Stimulated activated CD4-positive, alpha-beta T cell treated with anti-CD3 and anti-CD28 coated beads, Interleukin-15, amount 100 ng/mL, for 24 hours (primary cell): ENCODE data around the gene OLFML2A.
"Not testable (repeated sequence)": the region's sequence is repeated elsewhere in the genome, so short reads cannot be mapped to it uniquely, and the experiment has no call there.

Source experiments
- DNase-seq: peaks from one replicate; pipeline ENCODE4 v3.0.0-alpha.2; 2020

The OLFML2A gene

DNA sequence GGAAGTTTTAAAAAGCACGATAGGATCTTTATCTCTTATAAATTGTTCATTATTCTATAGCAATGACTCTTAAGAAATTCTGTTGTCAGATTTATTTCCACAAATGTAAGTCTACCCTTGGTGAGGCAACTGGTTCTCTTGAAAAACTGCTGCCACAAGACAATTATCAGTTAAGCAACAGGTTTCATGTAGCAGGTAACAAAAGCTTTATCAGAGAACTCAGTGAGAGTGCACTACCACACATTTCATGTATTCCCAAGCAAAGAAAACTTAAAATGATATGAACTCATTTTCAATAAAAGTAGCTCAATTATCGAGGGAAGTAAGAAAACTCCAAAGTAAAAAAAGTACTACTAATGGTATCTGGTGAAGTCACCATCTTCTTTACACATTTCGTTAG, 15.2 kb upstream of the OLFML2A start:
- DNase-seq = no peak

GRCh38 chr9:124762633-124763032, 14.3 kb upstream of the OLFML2A start:
- DNase-seq = no peak

DNA sequence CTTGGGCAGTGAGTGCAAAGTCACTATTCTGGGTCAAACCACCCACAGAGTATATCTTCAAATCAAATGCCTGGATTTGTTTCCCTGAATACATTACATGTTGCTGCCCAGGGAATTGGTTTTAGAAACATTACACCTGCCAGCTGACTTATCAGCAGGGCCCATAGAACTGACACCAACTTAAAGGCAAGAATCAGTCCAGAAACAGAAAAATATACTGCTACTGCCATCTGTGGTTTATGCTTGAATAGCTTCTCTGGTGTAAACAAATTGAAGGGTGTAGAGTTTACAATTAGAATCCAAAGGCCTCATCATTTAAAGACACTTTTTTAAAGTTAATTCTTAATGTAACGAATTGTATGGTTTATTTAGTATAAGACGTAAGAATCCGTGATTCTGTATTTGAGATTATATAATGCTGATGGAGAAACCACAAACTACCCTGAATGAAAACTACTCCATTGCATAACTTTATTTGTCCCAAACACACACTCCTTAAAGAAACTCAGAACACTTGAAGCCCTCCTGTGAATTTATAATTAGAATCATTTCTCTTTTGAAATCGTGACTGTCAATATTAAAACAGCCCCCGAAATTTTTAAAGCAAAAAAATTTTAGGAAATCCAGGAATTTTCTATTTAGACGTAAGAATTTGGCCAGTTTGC, 12.0 kb upstream of the OLFML2A start:
- no peak for DNase-seq

GRCh38 chr9:124765439-124765835, 11.5 kb upstream of the OLFML2A start:
- no peak for DNase-seq

- no peak for DNase-seq
Measured at GRCh38 chr9:124766326-124766725, 10.6 kb upstream of the OLFML2A start.

DNA sequence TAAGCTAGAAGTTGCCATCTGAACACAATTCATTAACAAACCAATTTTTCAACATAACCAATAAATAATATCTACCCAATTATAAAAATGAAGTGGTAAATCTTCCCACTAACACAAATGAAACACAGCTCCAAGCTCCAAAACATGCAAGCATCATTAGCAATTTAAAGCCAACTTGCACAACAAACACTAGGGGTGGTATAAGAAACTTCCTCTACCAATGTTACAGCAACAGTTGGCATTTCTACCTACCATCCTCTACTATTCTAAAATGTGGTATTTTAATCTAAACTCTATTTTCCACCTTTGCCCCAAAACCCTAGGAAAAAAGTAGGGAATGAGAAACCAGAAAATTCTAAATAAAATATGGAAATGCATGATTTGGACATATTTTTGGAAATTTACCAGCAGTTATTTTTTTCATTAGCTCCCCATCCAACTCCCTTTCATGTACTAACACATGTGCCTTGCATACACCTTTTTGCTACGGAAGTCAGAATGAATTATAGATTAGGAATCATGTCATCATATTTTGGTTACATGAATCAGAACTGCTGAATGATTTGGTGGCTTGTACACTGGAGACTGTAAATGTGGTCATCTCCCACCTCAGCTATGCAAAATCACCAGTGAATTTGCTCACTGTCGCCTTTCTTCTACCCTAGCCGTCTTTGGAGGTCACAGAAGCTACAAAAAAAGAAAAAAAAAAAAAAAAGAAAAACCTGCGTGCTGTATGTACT, 9.9 kb upstream of the OLFML2A start:
- no peak for DNase-seq

GRCh38 chr9:124767821-124768220, 9.1 kb upstream of the OLFML2A start:
- no peak for DNase-seq

DNA sequence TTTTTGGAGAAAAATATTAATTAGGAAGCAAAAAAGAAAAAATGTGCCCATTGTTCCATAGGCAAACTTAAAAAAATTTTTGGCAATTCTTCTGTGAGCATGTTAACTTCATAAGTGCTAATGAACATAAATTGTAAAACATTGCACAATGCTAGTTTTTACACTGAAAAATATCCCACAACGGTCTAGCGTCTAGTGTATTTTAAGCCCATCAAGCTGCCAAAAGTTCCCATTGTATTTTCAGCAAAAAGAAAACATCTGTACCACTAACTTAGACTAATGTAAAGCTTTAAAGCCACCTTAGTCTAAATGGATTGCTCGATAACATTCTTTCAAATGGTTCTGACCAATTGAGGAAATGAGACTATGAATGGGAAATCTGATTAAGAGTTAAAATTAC, 8.6 kb upstream of the OLFML2A start:
- no peak for DNase-seq

DNA sequence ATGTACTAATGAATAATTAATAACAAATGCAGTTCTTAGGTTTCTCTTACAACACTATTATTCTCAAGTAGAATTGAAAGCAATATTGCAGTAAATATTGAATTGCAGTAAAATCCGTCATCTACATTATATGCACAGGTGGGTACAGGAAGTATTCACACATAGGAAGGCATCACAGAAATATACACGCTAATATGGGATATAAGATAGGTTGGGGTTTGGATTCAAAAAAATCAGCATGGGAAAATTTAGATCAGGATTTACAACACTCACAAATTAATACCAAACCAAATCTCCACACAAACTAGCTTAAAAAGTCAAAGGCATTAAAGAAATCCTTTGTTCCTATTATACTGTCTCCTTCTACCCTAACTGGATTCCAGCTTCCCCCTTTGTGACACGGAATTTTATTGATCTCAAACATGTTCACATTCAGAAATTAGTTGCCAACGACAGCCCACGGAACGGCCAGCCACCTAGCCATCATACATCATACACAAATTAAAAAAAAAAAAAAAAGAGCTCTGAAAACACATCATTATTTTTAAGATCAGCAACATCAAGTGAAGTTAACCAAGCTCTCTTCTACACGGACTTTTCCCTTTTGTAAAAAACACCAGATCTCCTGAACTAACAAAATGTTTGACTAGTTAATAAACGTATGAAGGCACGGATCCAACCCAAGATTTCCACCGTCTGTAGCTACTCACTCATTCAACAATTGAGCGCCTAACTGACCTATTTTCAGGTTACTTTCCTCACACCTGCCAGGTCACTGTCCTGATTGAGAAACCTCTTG, 8.0 kb upstream of the OLFML2A start:
- no peak for DNase-seq

GRCh38 chr9:124769549-124770358, 7.2 kb upstream of the OLFML2A start:
- peak; percentile 36 for DNase-seq

- DNase-seq = peak; percentile 37
Measured at GRCh38 chr9:124770359-124771020, 6.4 kb upstream of the OLFML2A start.

- DNase-seq = peak; percentile 97
Measured at GRCh38 chr9:124771021-124771866, 5.7 kb upstream of the OLFML2A start, which contains the start of gene NR6A1. Gene NR6A1 (minus strand): TSS chr9:124771311.

- peak; percentile 41 for DNase-seq
Measured at GRCh38 chr9:124771867-124772679, 4.9 kb upstream of the OLFML2A start.

GRCh38 chr9:124772877-124773276, 4.1 kb upstream of the OLFML2A start:
- DNase-seq = not testable (repeated sequence)

- DNase-seq = no peak
Measured at GRCh38 chr9:124773473-124774128, 3.3 kb upstream of the OLFML2A start.

DNA sequence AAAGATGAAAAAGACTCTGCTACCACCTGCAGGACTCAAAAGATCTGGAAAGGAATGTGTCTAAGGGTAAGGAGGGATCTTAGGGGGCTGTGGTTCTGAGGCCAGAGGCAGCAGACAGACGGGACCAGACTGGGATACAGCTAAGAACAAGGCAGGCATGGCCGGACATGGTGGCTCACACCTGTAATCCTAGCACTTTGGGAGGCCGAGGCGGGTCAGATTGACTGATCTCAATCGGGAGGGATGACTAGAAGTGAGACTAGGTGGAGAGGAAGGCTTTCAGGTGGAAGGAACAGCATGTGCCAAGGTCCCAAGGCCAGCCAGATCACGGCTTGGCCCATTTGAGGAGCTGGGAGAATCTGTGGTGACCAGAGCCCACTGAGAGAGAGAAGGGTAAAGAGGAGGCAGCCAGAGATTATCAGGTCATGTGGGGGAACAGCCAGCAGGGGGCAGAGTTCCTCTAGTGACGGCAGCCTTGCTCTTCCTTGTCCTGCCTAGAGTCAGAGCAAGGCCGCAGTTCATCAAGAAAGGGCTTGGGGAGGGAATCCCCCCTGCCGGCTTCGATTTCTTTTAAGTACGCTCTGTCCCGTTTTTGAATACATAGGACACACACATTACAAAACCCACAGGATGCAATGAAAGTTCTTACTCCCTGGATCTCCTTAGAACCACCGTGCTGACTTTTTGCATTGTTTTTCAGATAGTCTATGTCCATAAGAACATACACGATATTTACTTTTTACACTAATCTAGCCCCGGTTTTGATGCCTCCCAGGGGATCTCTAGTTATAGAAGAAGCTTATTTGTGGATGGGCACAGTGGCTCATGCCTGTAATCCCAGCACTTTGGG, 2.6 kb upstream of the OLFML2A start:
- peak; percentile 90 for DNase-seq

- DNase-seq = no peak
Measured at GRCh38 chr9:124776618-124776953, 347 bp upstream of the OLFML2A start.

GRCh38 chr9:124778575-124779367, 1.8 kb downstream of the OLFML2A start:
- DNase-seq = no peak
